Fibroblast of pulmonary artery (primary cell): ENCODE data around the gene ZNF638.
"Not testable (repeated sequence)": the region's sequence is repeated elsewhere in the genome, so short reads cannot be mapped to it uniquely, and the experiment has no call there.

ENCODE experiments used
- DNase-seq: peaks from one replicate; pipeline ENCODE4 v3.0.0-alpha.2; 2010; ENCODE audit warnings: low read depth
- H3K4me3 ChIP-seq: replicated peaks from 2 replicates; pipeline ENCODE4 v1.5.1; 2011; ENCODE audit warnings: low read depth, mild to moderate bottlenecking, control low read depth, low read length, moderate library complexity
- CTCF ChIP-seq: IDR thresholded peaks from 2 replicates; pipeline ENCODE4 v1.5.1; 2011; ENCODE audit warnings: mild to moderate bottlenecking, control low read depth, low read length, inconsistent platforms; ENCODE audit errors: missing control alignments

Gene ZNF638

GRCh38 chr2:71428472-71429383 is 97.1 kb downstream of the ZNF638 start:
- H3K4me3 ChIP-seq, result no peak overlapping the region
- no peak for TF ChIP-seq CTCF
- DNase-seq, result no peak

GRCh38 chr2:71445142-71445541 is 113.6 kb downstream of the ZNF638 start:
- not testable (repeated sequence) for DNase-seq, H3K4me3 ChIP-seq

GRCh38 chr2:71446505-71446904 is 114.9 kb downstream of the ZNF638 start:
- no peak overlapping the region for H3K4me3 ChIP-seq
- no peak for TF ChIP-seq CTCF
- no peak for DNase-seq

- DNase-seq, result no peak
- TF ChIP-seq CTCF, result no peak
- H3K4me3 ChIP-seq, result no peak overlapping the region
Measured at GRCh38 chr2:71449343-71449742, 117.8 kb downstream of the ZNF638 start.

- TF ChIP-seq CTCF, result no peak
- no peak for DNase-seq
- H3K4me3 ChIP-seq, result no peak overlapping the region
Measured at GRCh38 chr2:71451705-71452104, 120.1 kb downstream of the ZNF638 start.

- H3K4me3 ChIP-seq, result no peak overlapping the region
- peak; percentile 63 for DNase-seq
- TF ChIP-seq CTCF, result peak; percentile 31
Measured at GRCh38 chr2:71452565-71452964, 121.0 kb downstream of the ZNF638 start.

GRCh38 chr2:71453404-71454220 is 122.0 kb downstream of the ZNF638 start, which contains the start of gene DYSF:
Gene DYSF, plus strand, starts transcription at chr2:71453561.
- H3K4me3 ChIP-seq, result peak within 1 kb of the TSS; percentile 56

More at GRCh38 chr2:71453404-71454220, 122.0 kb downstream of the ZNF638 start, which contains the start of gene DYSF:
- no peak for TF ChIP-seq CTCF
- peak; percentile 47 for DNase-seq
